GM18519 (cell line): ENCODE measurements around the gene ST3GAL5.
A peak's percentile ranks its signal among the peaks of the same experiment; 100 is the strongest.
"Not testable (repeated sequence)": the region's sequence is repeated elsewhere in the genome, so short reads cannot be mapped to it uniquely, and the experiment has no call there.

Experiments used
- ATAC-seq: cut with Tn5 transposase; IDR thresholded peaks from one replicate; pipeline ENCODE4 v1.9.1; 2021; ENCODE audit warnings: mild to moderate bottlenecking, moderate library complexity; ENCODE audit not compliant: unreplicated experiment, low FRiP score

ST3GAL5 gene

GRCh38 chr2:85888684-85889626 lies at the start of gene ST3GAL5:
Gene ST3GAL5 (minus strand): TSS chr2:85888990. CDS start chr2:85888905, 85 bp downstream.
- peak; percentile 70 for ATAC-seq

GRCh38 chr2:85938456-85938855 lies 49.7 kb upstream of the ST3GAL5 start:
- ATAC-seq, result no peak

GRCh38 chr2:85937069-85937439 lies 48.3 kb upstream of the ST3GAL5 start:
- ATAC-seq, result no peak

- ATAC-seq, result no peak
Measured at GRCh38 chr2:85936421-85937068, 47.8 kb upstream of the ST3GAL5 start.

- no peak for ATAC-seq
Measured at GRCh38 chr2:85935746-85936208, 47.0 kb upstream of the ST3GAL5 start.

GRCh38 chr2:85935170-85935745 lies 46.5 kb upstream of the ST3GAL5 start:
- no peak for ATAC-seq

GRCh38 chr2:85933753-85934594 lies 45.2 kb upstream of the ST3GAL5 start:
- no peak for ATAC-seq

- ATAC-seq, result not testable (repeated sequence)
Measured at GRCh38 chr2:85931151-85931550, 42.4 kb upstream of the ST3GAL5 start.

GRCh38 chr2:85930129-85931124 lies 41.6 kb upstream of the ST3GAL5 start:
- no peak for ATAC-seq

- ATAC-seq, result no peak
Measured at GRCh38 chr2:85929096-85930050, 40.6 kb upstream of the ST3GAL5 start.

- no peak for ATAC-seq
Measured at GRCh38 chr2:85926931-85927661, 38.3 kb upstream of the ST3GAL5 start.

GRCh38 chr2:85926526-85926925 lies 37.7 kb upstream of the ST3GAL5 start:
- ATAC-seq, result no peak

- ATAC-seq, result no peak
Measured at GRCh38 chr2:85925216-85925671, 36.5 kb upstream of the ST3GAL5 start.

GRCh38 chr2:85924522-85924921 lies 35.7 kb upstream of the ST3GAL5 start:
- no peak for ATAC-seq

- ATAC-seq, result no peak
Measured at GRCh38 chr2:85922199-85922598, 33.4 kb upstream of the ST3GAL5 start.

GRCh38 chr2:85921659-85922058 lies 32.9 kb upstream of the ST3GAL5 start:
- ATAC-seq, result no peak

GRCh38 chr2:85920810-85921545 lies 32.2 kb upstream of the ST3GAL5 start:
- no peak for ATAC-seq
